KBM-7 (cell line): Measurements from ENCODE around the gene APMAP.

Experiments
- DNase-seq: peaks from one replicate; pipeline ENCODE4 v3.0.0-alpha.2; 2015
- in situ Hi-C: fragments of 300-500 bp; cut with MboI; formaldehyde crosslinking; loops from 2 replicates; pipeline ENCODE4 v1.14.3; 2020; ENCODE audit warnings: low sequenced_read_pairs, low pct_unique_long_range_greater_than_20kb, mixed read lengths

The APMAP gene

DNA sequence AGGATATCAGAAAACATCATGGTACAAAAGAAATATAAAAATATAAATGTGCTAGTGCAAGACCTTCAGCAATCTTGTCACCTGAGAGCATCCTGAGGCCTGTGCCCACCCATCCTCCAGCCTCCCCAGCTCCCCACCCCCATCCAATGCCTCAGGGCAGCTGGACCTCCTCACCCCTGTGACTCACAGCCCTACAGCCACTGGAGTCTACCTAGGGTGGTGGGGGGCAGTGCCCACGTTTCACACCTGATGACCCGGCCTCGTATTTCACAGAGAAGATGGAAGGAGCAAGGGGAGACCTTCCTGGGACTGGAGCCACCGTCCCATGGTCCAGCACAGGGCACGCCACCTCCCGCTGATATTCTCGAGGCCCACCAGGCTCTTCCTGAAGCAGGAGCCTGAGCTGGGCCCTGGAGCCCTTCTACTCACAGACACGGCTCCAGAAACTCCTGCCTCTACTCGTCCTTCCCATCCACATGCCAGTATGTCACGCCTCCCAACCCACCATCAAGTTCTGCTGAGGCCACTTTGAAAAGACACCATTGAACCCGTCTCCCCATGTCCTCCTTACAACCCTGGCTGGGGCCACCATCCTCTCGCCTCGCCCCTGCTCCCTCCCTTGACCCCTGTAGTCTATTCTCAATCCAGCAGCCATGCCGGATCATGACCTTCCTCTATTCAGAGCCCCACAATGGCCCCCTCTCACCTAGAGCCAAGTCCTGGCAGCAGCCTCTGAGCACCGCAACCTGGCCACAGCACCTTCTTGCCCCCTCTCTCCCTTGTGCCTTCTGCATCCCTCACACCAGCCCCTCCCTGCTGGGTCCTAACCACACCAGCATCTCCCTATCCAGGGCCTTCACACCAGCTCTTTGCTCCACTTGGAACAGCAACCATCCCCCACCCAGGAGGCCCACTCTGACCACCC is 13.3 kb downstream of the APMAP start:
- DNase-seq = no peak
- in situ Hi-C loops = loop anchor here (25.0 kb wide), 1 partner anchor 208 kb away; the partner anchor contains the start of gene ENTPD6

DNA sequence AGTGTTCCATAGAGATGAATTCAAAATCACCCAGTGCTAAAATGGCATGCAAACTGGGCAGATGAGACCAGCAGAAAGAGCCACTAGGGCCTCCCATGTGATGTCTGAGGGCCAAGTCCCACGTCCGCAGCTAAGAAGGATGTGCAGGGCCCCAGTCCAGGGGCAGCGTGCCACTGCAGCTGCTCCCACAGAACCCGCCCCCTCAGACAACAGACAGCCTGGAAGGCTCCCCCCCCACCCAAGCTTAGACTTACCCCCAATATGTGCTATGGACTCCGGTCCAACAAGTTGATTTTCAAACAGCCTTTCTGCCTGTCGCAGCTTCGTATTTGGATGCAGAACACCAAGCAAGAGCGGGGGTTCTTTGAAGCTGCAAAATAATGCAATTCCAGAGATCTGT is 14.0 kb downstream of the APMAP start:
- in situ Hi-C loops = loop anchor here (25.0 kb wide), 1 partner anchor 209 kb away; the partner anchor contains the start of gene ENTPD6
- no peak for DNase-seq

- DNase-seq = no peak
- in situ Hi-C loops = loop anchor here (25.0 kb wide), 1 partner anchor 210 kb away; the partner anchor contains the start of gene ENTPD6
These were observed 14.8 kb downstream of the APMAP start for GRCh38 chr20:24977797-24978196.

DNA sequence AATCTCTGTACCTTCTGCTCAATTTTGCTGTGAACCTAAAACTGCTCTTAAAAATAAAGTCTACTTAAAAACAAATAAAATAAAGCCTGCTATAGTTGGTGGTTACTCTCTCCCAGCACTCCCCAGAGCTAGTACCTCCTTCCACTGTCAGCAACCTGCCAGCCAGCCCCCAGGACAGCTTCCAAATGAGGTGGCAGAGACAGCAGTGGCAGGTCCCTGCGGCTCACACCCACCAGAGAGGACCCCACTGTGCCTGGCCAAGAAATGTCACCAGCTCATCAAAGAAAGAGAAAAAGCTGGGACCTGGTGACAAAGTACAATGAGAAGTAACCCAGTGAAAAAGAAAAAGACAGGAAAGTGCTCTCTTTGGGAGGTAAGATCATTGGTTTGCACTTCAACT is 15.2 kb downstream of the APMAP start:
- no peak for DNase-seq
- in situ Hi-C loops = loop anchor here (25.0 kb wide), 1 partner anchor 210 kb away; the partner anchor contains the start of gene ENTPD6

- in situ Hi-C loops = no loop called here
- no peak for DNase-seq
These were observed 20.2 kb downstream of the APMAP start for GRCh38 chr20:24972341-24972740.

- in situ Hi-C loops = no loop called here
- no peak for DNase-seq
These were observed 21.0 kb downstream of the APMAP start for GRCh38 chr20:24971376-24972101.

DNA sequence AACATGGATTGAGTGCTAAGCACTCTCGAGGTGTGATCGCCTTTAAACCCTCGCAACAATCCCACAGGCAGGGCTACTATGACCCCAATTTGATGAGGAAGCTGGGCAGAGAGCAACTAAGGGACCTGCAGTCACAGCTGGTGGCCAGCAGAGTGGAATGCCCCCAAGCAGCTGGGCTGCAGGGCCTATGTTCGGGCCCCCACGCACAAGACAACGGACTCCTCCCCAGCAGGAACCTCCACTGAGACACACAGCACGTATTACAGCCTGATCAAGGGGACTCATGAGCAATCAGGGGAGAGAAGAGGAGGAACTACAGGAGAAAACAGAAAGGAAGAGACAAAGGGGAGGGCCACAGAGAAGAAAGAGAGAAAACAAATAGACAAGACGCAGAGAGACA is 21.8 kb downstream of the APMAP start:
- in situ Hi-C loops = no loop called here
- DNase-seq = peak; percentile 42

DNA sequence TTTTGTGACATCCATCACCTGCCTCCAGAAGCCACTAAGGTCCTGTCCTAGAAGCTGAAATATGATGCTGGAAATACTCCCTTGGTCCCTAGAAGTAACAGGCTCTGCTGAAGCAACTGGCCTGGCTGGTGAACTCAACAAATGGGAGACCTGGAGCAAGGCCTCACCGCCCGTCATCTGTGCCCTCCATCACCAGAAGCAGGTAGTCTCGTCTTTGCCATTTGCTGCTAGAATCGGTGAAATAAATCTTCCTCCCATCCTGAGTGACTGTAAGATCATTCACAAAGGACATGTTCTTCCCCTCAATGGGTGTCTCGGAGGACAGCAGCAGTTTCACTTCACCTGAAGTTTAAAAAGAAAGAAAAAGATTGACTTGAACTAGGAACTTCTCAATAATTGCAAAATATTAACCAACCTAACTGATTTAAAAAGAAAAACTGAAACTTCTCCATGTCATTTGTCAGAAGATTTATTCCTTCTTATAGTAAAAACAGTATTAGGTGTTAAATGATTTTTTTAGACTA is 22.5 kb downstream of the APMAP start:
- no peak for DNase-seq
- in situ Hi-C loops = no loop called here

- DNase-seq = no peak
- in situ Hi-C loops = no loop called here
These were observed 23.1 kb downstream of the APMAP start for GRCh38 chr20:24969186-24970029.

DNA sequence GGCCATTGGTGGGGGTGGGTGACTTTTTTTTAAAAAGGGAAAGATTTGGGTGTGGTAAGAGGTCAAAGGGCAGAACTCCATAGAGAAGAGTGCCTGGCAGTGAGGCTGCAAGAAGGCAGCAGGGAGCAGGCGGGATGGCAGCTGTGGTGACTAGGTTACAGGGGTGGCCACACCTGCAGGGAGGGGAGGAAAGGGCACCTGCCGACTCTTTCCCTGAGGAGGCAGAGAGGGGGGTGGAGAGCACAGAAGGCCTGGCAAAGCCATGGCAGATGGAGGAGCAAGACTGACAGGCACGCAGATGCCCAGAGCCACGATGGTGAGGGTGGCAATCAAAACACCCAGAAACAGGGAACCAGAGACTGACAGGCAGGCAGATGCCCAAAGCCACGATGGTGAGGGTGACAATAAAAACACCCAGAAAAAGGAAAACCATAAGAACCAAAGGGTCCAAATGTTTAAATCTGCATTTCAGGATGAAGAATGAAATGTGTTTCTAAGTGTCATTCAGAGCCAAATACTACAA is 24.2 kb downstream of the APMAP start:
- in situ Hi-C loops = no loop called here
- DNase-seq = no peak

DNA sequence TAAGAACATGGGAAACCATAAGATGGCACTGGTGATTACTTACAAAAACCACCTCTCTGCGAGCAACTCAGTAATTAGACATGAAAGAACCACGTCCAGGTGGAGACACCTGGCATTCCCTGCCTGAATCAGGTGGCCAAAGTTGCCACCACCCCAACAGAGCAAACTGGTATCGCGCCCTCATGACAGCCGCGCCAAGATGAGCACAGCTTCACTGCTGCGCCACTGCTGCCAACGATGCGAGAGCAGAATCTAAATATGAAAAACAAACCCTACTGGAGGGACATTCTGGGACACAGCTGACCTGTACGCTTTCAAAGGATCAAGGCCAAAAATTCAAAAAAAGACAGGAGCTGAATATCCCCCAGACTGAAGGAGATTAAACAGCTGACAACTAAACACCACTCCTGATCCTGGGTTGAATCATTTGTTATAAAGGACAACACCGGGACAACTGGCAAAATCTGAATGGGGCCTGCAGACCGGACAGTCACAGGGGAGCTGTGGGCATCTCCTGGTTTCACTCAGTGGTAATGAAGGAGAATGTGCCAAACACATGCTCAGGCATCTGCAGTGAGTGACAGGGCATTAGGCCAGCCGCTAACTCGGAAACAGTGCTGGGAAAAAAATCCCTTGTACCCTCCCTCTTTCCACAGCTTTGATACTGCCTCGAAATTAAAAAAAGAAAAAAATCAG is 26.1 kb downstream of the APMAP start:
- in situ Hi-C loops = no loop called here
- DNase-seq = no peak

DNA sequence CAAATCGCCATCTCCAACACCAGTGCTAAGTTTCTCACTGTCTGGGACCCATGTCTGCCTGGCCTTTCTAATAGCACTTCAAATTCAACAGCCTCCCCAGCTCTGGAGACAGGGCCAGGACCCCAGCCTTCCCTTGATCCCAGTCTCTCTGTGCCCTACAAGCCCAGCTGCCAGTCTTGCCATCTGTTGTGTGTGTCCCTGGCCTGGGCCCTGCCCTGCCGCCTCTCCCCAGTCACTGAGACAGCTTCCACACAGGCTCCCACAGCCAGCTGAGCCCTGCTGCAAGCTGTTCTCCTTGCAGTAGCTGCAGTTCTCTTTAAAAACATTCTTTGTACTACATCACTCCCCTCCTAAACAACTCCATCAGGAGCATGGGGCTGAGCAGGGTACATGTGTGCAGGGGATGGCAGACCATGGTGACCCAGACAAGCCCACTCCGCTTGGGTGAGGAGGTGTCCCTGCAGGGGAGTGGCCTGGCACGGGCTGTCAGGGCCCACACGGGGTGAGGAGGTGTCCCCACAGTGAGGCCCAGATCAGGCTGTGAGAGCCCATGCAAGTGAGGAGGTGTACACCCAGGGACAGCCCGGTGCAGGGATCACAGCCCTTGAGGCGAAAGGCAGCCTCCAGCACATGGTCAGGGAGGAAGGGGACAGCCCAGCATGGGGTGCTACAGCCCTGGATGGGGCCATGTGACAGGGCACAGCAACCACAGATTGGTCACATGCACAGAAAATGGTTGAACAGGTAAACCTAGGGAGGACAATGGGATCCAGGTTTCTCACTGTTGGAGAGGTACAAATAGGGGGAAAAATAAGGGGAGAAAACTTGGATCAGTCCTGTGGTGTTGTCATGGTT is 27.3 kb downstream of the APMAP start:
- no peak for DNase-seq
- in situ Hi-C loops = no loop called here

DNA sequence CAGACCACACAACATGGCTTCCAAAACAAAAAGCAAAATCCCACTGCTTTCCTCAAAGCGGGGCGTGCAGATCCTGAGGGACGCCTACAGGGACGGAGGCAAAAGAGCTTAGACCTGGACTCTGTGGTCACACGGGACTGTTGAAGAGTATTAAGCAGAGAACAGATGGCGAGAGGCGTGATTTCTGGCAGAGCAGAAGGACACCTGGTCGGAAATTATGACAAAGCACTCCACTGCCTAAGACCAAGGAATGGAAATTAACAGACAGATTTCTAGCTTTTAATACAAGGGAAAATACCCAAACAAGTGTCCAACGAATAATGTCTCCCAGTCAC is 28.1 kb downstream of the APMAP start:
- no peak for DNase-seq
- in situ Hi-C loops = no loop called here

- DNase-seq = no peak
- in situ Hi-C loops = no loop called here
These were observed 28.7 kb downstream of the APMAP start for GRCh38 chr20:24963672-24964505.

DNA sequence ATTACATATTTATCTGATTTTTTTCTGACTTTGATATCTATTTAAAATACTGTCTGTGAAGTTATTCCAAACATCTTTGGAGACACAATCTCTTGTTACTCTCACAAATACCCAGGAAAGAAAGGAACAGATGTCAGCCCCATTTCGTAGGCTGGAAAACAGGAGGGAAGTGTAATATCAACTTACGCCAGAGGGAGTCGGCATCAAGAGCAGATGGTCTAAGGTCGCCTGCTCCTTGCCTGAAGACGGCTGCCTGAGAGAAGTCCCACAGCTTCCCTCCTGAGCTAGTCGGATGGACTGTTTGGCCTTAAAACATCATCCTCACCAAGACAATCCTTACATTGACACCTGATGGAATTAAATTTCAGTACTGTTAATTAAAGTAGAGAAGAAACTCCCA is 30.0 kb downstream of the APMAP start:
- DNase-seq = no peak
- in situ Hi-C loops = no loop called here

DNA sequence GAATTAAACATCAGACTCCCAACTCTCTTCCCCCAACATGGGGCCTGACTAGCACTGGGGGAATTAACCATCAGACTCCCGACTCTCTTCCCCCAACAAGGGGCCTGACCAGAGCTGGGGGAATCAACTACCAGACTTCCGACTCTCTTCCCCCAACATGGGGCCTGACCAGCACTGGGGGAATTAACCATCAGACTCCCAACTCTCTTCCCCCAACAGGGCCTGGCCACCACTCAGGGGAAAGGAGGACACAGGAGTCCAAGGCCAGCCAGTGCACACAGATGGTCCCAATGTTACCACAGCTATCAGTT is 30.4 kb downstream of the APMAP start:
- DNase-seq = no peak
- in situ Hi-C loops = no loop called here
